Neural progenitor cell (in vitro differentiated cells): ENCODE data around the gene BTBD6. TPM values are rescaled to one million over a fixed set of nuclear protein-coding genes. Genes with fewer than 3 reads are reported as not detected.

ENCODE experiments used
- DNase-seq: peaks from one replicate; pipeline ENCODE4 v3.0.0-alpha.2; 2016; ENCODE audit warnings: low spot score
- H2AFZ ChIP-seq: fragments of 200-600 bp; sonication (generic); replicated peaks from 2 replicates; pipeline ENCODE4 v1.6.1; 2016; ENCODE audit warnings: antibody characterized with exemption
- H3F3A ChIP-seq: fragments of 200-600 bp; sonication (generic); 2 replicates; pipeline ENCODE4 v1.6.1; 2016; ENCODE audit warnings: antibody characterized with exemption, low read depth
- H3K27ac ChIP-seq: fragments of 200-600 bp; sonication (generic); 2 replicates; pipeline ENCODE4 v1.5.1; 2016; ENCODE audit warnings: mild to moderate bottlenecking
- H3K27me3 ChIP-seq: fragments of 200-600 bp; sonication (generic); 2 replicates; pipeline ENCODE4 v1.6.1; 2016; ENCODE audit warnings: mild to moderate bottlenecking, moderate library complexity
- H3K36me3 ChIP-seq: fragments of 200-600 bp; sonication (generic); 2 replicates; pipeline ENCODE4 v1.5.1; 2016
- H3K4me1 ChIP-seq: fragments of 200-600 bp; sonication (generic); 2 replicates; pipeline ENCODE4 v1.6.1; 2016; ENCODE audit warnings: mixed run types
- H3K4me2 ChIP-seq: fragments of 200-600 bp; sonication (generic); 2 replicates; pipeline ENCODE4 v1.6.1; 2016
- H3K4me3 ChIP-seq: fragments of 200-600 bp; sonication (generic); 2 replicates; pipeline ENCODE4 v1.5.1; 2016
- H3K79me2 ChIP-seq: fragments of 200-600 bp; sonication (generic); 2 replicates; pipeline ENCODE4 v1.6.1; 2016; ENCODE audit warnings: low read depth
- H3K9ac ChIP-seq: fragments of 200-600 bp; sonication (generic); 2 replicates; pipeline ENCODE4 v1.6.1; 2016
- H3K9me3 ChIP-seq: fragments of 200-600 bp; sonication (generic); 2 replicates; pipeline ENCODE4 v1.5.1; 2016; ENCODE audit warnings: low read depth
- H4K20me1 ChIP-seq: fragments of 200-600 bp; sonication (generic); 2 replicates; pipeline ENCODE4 v1.6.1; 2016; ENCODE audit warnings: low read depth
- H3K27ac Mint-ChIP-seq: 3 replicates; pipeline ENCODE4 v1.8.0; 2021; ENCODE audit warnings: mixed read lengths
- H3K27me3 Mint-ChIP-seq: 2 replicates; pipeline ENCODE4 v1.8.0; 2022; ENCODE audit warnings: low read depth, mild to moderate bottlenecking, inconsistent platforms, moderate library complexity, mixed read lengths; ENCODE audit not compliant: insufficient read depth
- H3K36me3 Mint-ChIP-seq: 3 replicates; pipeline ENCODE4 v1.8.0; 2021; ENCODE audit warnings: mixed read lengths
- H3K4me1 Mint-ChIP-seq: 3 replicates; pipeline ENCODE4 v1.8.0; 2021; ENCODE audit warnings: mixed read lengths
- H3K4me3 Mint-ChIP-seq: 3 replicates; pipeline ENCODE4 v1.8.0; 2021; ENCODE audit warnings: mild to moderate bottlenecking, moderate library complexity, mixed read lengths
- H3K9me3 Mint-ChIP-seq: 3 replicates; pipeline ENCODE4 v1.8.0; 2020; ENCODE audit warnings: mixed read lengths
- CTCF ChIP-seq: fragments of 200-600 bp; sonication (generic); IDR thresholded peaks from 2 replicates; pipeline ENCODE4 v1.5.1; 2017; ENCODE audit warnings: antibody characterized with exemption, mild to moderate bottlenecking
- EZH2 ChIP-seq: fragments of 200-600 bp; sonication (generic); IDR thresholded peaks from 2 replicates; pipeline ENCODE4 v1.6.1; 2017; ENCODE audit warnings: antibody characterized with exemption, mild to moderate bottlenecking, moderate library complexity
- EZH2phosphoT487 ChIP-seq: fragments of 200-600 bp; sonication (generic); IDR thresholded peaks from 2 replicates; pipeline ENCODE4 v1.6.1; 2017; ENCODE audit warnings: antibody characterized with exemption
- total RNA-seq: library from RNA; depleted of rRNA; stranded (reverse); fragments of >200 nt; gene quantifications from 2 replicates; pipeline ENCODE4 v1.2.3, GENCODE V29; 2015; ENCODE audit warnings: low replicate concordance

BTBD6 gene
- total RNA-seq, 1 donor from 2014 or later = 9.0 TPM

GRCh38 chr14:105253329-105253682, 5.0 kb downstream of the BTBD6 start:
- no peak overlapping the region for H3K4me3 Mint-ChIP-seq
- H3K4me1 Mint-ChIP-seq = peaks cover 2% of the 10 kb centered on the region
- Histone ChIP-seq H3K4me3 (no peak overlapping the region), H3K4me1 (peaks cover 5% of the 10 kb centered on the region), H3F3A (peaks cover 8% of the 10 kb centered on the region), H3K79me2 (no peaks in the 10 kb centered on the region), H4K20me1 (peaks cover 20% of the 10 kb centered on the region), H3K27ac (no peak overlapping the region), H3K9me3 (no peaks in the 10 kb centered on the region), H3K27me3 (peaks cover 7% of the 10 kb centered on the region), H3K9ac (no peak overlapping the region), H2AFZ (no peak overlapping the region), H3K36me3 (no peaks in the 10 kb centered on the region), H3K4me2 (no peak overlapping the region)
- H3K27ac Mint-ChIP-seq = no peak overlapping the region
- H3K9me3 Mint-ChIP-seq = no peaks in the 10 kb centered on the region
- no peak for TF ChIP-seq EZH2
- peaks cover 9% of the 10 kb centered on the region for H3K36me3 Mint-ChIP-seq
- peaks cover 2% of the 10 kb centered on the region for H3K27me3 Mint-ChIP-seq
- no peak for DNase-seq

- no peak overlapping the region for H3K27ac Mint-ChIP-seq
- TF ChIP-seq EZH2 (no peak), CTCF (no peak), EZH2phosphoT487 (no peak)
- Histone ChIP-seq H3F3A (no peaks in the 10 kb centered on the region), H3K27ac (no peak overlapping the region), H3K79me2 (no peaks in the 10 kb centered on the region), H3K4me1 (no peaks in the 10 kb centered on the region), H3K27me3 (no peaks in the 10 kb centered on the region), H3K4me3 (no peak overlapping the region), H3K36me3 (no peaks in the 10 kb centered on the region), H3K9me3 (no peaks in the 10 kb centered on the region), H4K20me1 (peaks cover 8% of the 10 kb centered on the region), H3K9ac (no peak overlapping the region), H3K4me2 (no peak overlapping the region), H2AFZ (no peak overlapping the region)
- H3K27me3 Mint-ChIP-seq = peaks cover 2% of the 10 kb centered on the region
- DNase-seq = no peak
- peaks cover 8% of the 10 kb centered on the region for H3K36me3 Mint-ChIP-seq
- H3K4me1 Mint-ChIP-seq = peaks cover 2% of the 10 kb centered on the region
- H3K9me3 Mint-ChIP-seq = no peaks in the 10 kb centered on the region
- H3K4me3 Mint-ChIP-seq = no peak overlapping the region
These were observed 6.7 kb downstream of the BTBD6 start for GRCh38 chr14:105255021-105255507.

- peaks cover 2% of the 10 kb centered on the region for H3K4me1 Mint-ChIP-seq
- DNase-seq = no peak
- no peak overlapping the region for H3K27ac ChIP-seq
- no peaks in the 10 kb centered on the region for H3F3A ChIP-seq
- H4K20me1 ChIP-seq = peaks cover 3% of the 10 kb centered on the region
- no peaks in the 10 kb centered on the region for H3K9me3 ChIP-seq
- H3K79me2 ChIP-seq = no peaks in the 10 kb centered on the region
- H3K9ac ChIP-seq = no peak overlapping the region
- H3K4me3 ChIP-seq = no peak overlapping the region
- no peak overlapping the region for H3K4me2 ChIP-seq
- H3K4me1 ChIP-seq = no peaks in the 10 kb centered on the region
- no peak overlapping the region for H3K27ac Mint-ChIP-seq
- no peaks in the 10 kb centered on the region for H3K36me3 ChIP-seq
- H3K9me3 Mint-ChIP-seq = no peaks in the 10 kb centered on the region
- no peak overlapping the region for H2AFZ ChIP-seq
- no peak overlapping the region for H3K4me3 Mint-ChIP-seq
- TF ChIP-seq EZH2 (no peak), EZH2phosphoT487 (no peak), CTCF (no peak)
- H3K27me3 ChIP-seq = no peaks in the 10 kb centered on the region
- H3K27me3 Mint-ChIP-seq = peaks cover 2% of the 10 kb centered on the region
- H3K36me3 Mint-ChIP-seq = peaks cover 1% of the 10 kb centered on the region
These were observed 8.1 kb downstream of the BTBD6 start for GRCh38 chr14:105256292-105256960.

GRCh38 chr14:105257464-105257863, 9.1 kb downstream of the BTBD6 start:
- H2AFZ ChIP-seq = no peak overlapping the region
- DNase-seq = no peak
- no peaks in the 10 kb centered on the region for H3K4me1 ChIP-seq
- no peak overlapping the region for H3K9ac ChIP-seq
- Mint-ChIP-seq H3K9me3 (no peaks in the 10 kb centered on the region), H3K27ac (no peak overlapping the region), H3K4me3 (no peak overlapping the region), H3K27me3 (peaks cover 2% of the 10 kb centered on the region), H3K36me3 (peaks cover 1% of the 10 kb centered on the region), H3K4me1 (no peaks in the 10 kb centered on the region)
- H3K4me2 ChIP-seq = no peak overlapping the region
- H4K20me1 ChIP-seq = peaks cover 3% of the 10 kb centered on the region
- H3K27ac ChIP-seq = no peak overlapping the region
- H3K79me2 ChIP-seq = no peaks in the 10 kb centered on the region
- H3K27me3 ChIP-seq = no peaks in the 10 kb centered on the region
- no peaks in the 10 kb centered on the region for H3K9me3 ChIP-seq
- H3K4me3 ChIP-seq = no peak overlapping the region
- no peaks in the 10 kb centered on the region for H3F3A ChIP-seq
- no peak for TF ChIP-seq EZH2phosphoT487
- TF ChIP-seq CTCF = no peak
- no peak for TF ChIP-seq EZH2
- no peaks in the 10 kb centered on the region for H3K36me3 ChIP-seq
